HepG2 (cell line): Measurements from ENCODE around the gene RBPMS2. TPM values are rescaled to one million over a fixed set of nuclear protein-coding genes. Genes with fewer than 3 reads are reported as not detected.

Source experiments
- ATAC-seq: fragments of 200-7000 bp; cut with Tn5 transposase; 3 replicates; pipeline ENCODE4 v1.9.1; 2020; ENCODE audit warnings: mild to moderate bottlenecking, moderate library complexity
- BruUV-seq: library from RNA; stranded (reverse); fragments of 400-500 nt; replicated peaks from 2 replicates; lab custom pipeline; 2021; lab: Mats Ljungman, UMichigan
- CTCF ChIA-PET: fragments of 300-600 bp; formaldehyde crosslinking; extraction: SDS; loops from one replicate; lab custom pipeline; 2021; ENCODE audit warnings: low total read pairs, inconsistent platforms, low intra/inter-chr PET ratio; lab: Yijun Ruan, JAX
- POLR2A ChIA-PET: fragments of 350-600 bp; sonication (Branson Sonifier 250); formaldehyde crosslinking; loops from one replicate; lab custom pipeline; 2020; ENCODE audit warnings: antibody characterized with exemption, inconsistent platforms; lab: Yijun Ruan, JAX
- DNase-seq: peaks from one replicate; pipeline ENCODE4 v3.0.0-alpha.2; 2015; ENCODE audit warnings: low spot score
- FAIRE-seq: peaks from 3 replicates; lab custom pipeline; 2011; peaks lifted over from hg19 to GRCh38; lab: Jason Lieb, UNC
- H2AFZ ChIP-seq: one replicate; pipeline ENCODE4 v1.6.1; 2011; ENCODE audit warnings: low read length, inconsistent platforms
- H3K27ac ChIP-seq: fragments of 300-600 bp; 3 replicates; pipeline ENCODE4 v1.8.0; 2011; ENCODE audit warnings: mixed run types, mild to moderate bottlenecking, mixed read lengths, low read length, inconsistent platforms; ENCODE audit not compliant: insufficient read depth; ENCODE audit errors: extremely low read length
- H3K27me3 ChIP-seq, 2 experiments: fragments of 200-600 bp in 1 of 2; 2 replicates in 1 of 2; 3 replicates in 1 of 2; pipeline versions ENCODE4 v1.6.0 to v1.8.0; 2011; ENCODE audit warnings: low read length in 2 of 2, mild to moderate bottlenecking in 2 of 2, moderate library complexity in 2 of 2, inconsistent platforms in 1 of 2; ENCODE audit not compliant: insufficient read depth in 2 of 2, control insufficient read depth in 1 of 2
- H3K36me3 ChIP-seq, 2 experiments: fragments of 200-600 bp in 1 of 2; replicated peaks in 1 of 2; 2 replicates in 1 of 2; 3 replicates in 1 of 2; pipeline versions ENCODE4 v1.5.1 to v1.8.0; 2011; ENCODE audit warnings: low read length in 2 of 2, inconsistent platforms in 1 of 2; ENCODE audit not compliant: insufficient read depth in 2 of 2, control insufficient read depth in 1 of 2
- H3K4me1 ChIP-seq: 2 replicates; pipeline ENCODE4 v1.5.1; 2012; ENCODE audit warnings: low read length, inconsistent platforms; ENCODE audit not compliant: insufficient read depth
- H3K4me2 ChIP-seq: 2 replicates; pipeline ENCODE4 v1.6.0; 2011; ENCODE audit warnings: low read depth, low read length, inconsistent platforms
- H3K4me3 ChIP-seq, 3 experiments: fragments of 200-600 bp in 1 of 3; sonication (generic), shearing (Covaris generic) in 1 of 3; replicated peaks in 1 of 3; 2 replicates each; pipeline ENCODE4 v1.5.1; 2011 to 2016; ENCODE audit warnings: low read length in 3 of 3, inconsistent platforms in 2 of 3, low read depth in 2 of 3, mild to moderate bottlenecking in 2 of 3, control low read depth in 1 of 3, mixed read lengths in 1 of 3; ENCODE audit not compliant: insufficient read depth in 1 of 3
- H3K79me2 ChIP-seq: one replicate; pipeline ENCODE4 v1.6.1; 2011; ENCODE audit warnings: low read length, inconsistent platforms; ENCODE audit not compliant: insufficient read depth
- H3K9ac ChIP-seq: 2 replicates; pipeline ENCODE4 v1.6.0; 2011; ENCODE audit warnings: mild to moderate bottlenecking, low read depth, low read length, inconsistent platforms; ENCODE audit not compliant: insufficient read depth
- H3K9me3 ChIP-seq: 2 replicates; pipeline ENCODE4 v1.5.1; 2012; ENCODE audit warnings: mild to moderate bottlenecking, low read length
- H4K20me1 ChIP-seq: 2 replicates; pipeline ENCODE4 v1.6.0; 2011; ENCODE audit warnings: inconsistent platforms, mild to moderate bottlenecking, low read length, moderate library complexity; ENCODE audit not compliant: insufficient read depth
- HNF1B ChIP-seq: sonication (generic); formaldehyde crosslinking; IDR thresholded peaks from 2 replicates; pipeline ENCODE4 v1.5.1; 2020; ENCODE audit warnings: mild to moderate bottlenecking, moderate library complexity, missing genetic modification reagents
- MTA1 ChIP-seq: sonication (generic); formaldehyde crosslinking; IDR thresholded peaks from 2 replicates; pipeline ENCODE4 v1.4.0; 2020; ENCODE audit warnings: missing genetic modification reagents, mild to moderate bottlenecking, borderline replicate concordance
- NR2C2 ChIP-seq: sonication (generic); formaldehyde crosslinking; IDR thresholded peaks from 2 replicates; pipeline ENCODE4 v1.4.0; 2020; ENCODE audit warnings: missing genetic modification reagents, mild to moderate bottlenecking, moderate library complexity, borderline replicate concordance
- SNAPC5 ChIP-seq: sonication (generic); formaldehyde crosslinking; IDR thresholded peaks from 2 replicates; pipeline ENCODE4 v1.8.1; 2023; ENCODE audit warnings: mild to moderate bottlenecking, missing genetic modification reagents, borderline replicate concordance
- SSRP1 ChIP-seq: IDR thresholded peaks from 2 replicates; pipeline ENCODE4 v1.6.1; 2016; ENCODE audit warnings: control low read depth
- TBL1XR1 ChIP-seq: fragments of 150-350 bp; IDR thresholded peaks from 2 replicates; pipeline ENCODE4 v1.6.1; 2014; ENCODE audit warnings: borderline replicate concordance, low read length; ENCODE audit not compliant: partially characterized antibody
- TBX2 ChIP-seq: sonication (generic); formaldehyde crosslinking; IDR thresholded peaks from 2 replicates; pipeline ENCODE4 v1.5.0; 2020; ENCODE audit warnings: missing genetic modification reagents, mild to moderate bottlenecking, borderline replicate concordance
- ZBTB3 ChIP-seq: sonication (generic); formaldehyde crosslinking; IDR thresholded peaks from 2 replicates; pipeline ENCODE4 v1.4.0; 2020; ENCODE audit warnings: low read depth, mild to moderate bottlenecking, moderate library complexity, missing genetic modification reagents, borderline replicate concordance
- ZBTB37 ChIP-seq: sonication (generic); formaldehyde crosslinking; IDR thresholded peaks from 2 replicates; pipeline ENCODE4 v1.4.0; 2020; ENCODE audit warnings: mild to moderate bottlenecking, missing genetic modification reagents
- ZFP37 ChIP-seq: sonication (generic); formaldehyde crosslinking; IDR thresholded peaks from 2 replicates; pipeline ENCODE4 v1.4.0; 2020; ENCODE audit warnings: missing genetic modification reagents, borderline replicate concordance
- ZNF160 ChIP-seq: sonication (generic); formaldehyde crosslinking; IDR thresholded peaks from 2 replicates; pipeline ENCODE4 v1.8.0; 2022; ENCODE audit warnings: mild to moderate bottlenecking, inconsistent platforms, missing genetic modification reagents
- ZNF260 ChIP-seq: sonication (generic); formaldehyde crosslinking; IDR thresholded peaks from 2 replicates; pipeline ENCODE4 v1.4.0; 2020; ENCODE audit warnings: missing genetic modification reagents, low read depth, mild to moderate bottlenecking, borderline replicate concordance
- WGBS: methylation state at CpG from one replicate; pipeline ENCODE4 v1.1.6; 2017; ENCODE audit warnings: low lambda C conversion rate; 5-methylcytosine and 5-hydroxymethylcytosine counted together
- in situ Hi-C: cut with HindIII; loops from 2 replicates; pipeline ENCODE4 v1.10.0; 2017; ENCODE audit warnings: low pct_unique_long_range_greater_than_20kb; ENCODE audit not compliant: extremely low pct_ligation_motif_present
- intact Hi-C: fragments of 100-400 bp; cut with micrococcal nuclease; formaldehyde crosslinking; loops from one replicate; pipeline ENCODE4 v1.10.0; 2022; ENCODE audit not compliant: unreplicated experiment
- polyA plus RNA-seq, 8 experiments: library from polyadenylated mRNA; depleted of rRNA in 3 of 8; stranded (reverse) in 7 of 8; unstranded in 1 of 8; fragments of >200 nt; fragmentation: Illumina TruSeq in 4 of 8; extraction: Trizol in 4 of 8; gene quantifications; 2 replicates each; pipeline versions ENCODE4 v1.2.1 to v1.2.3, GENCODE V29; 2011 to 2016; ENCODE audit warnings: low read depth in 4 of 8, missing spikeins in 1 of 8, mixed read lengths in 1 of 8; ENCODE audit not compliant: insufficient read depth in 1 of 8
- total RNA-seq, 5 experiments: library from RNA; depleted of rRNA; stranded (reverse); fragments of >200 nt; fragmentation: Illumina TruSeq; extraction: Trizol; gene quantifications; 2 replicates each; pipeline ENCODE4 v1.2.3, GENCODE V29; 2016; ENCODE audit warnings: low read depth in 1 of 5

RBPMS2 gene
- total and polyA plus RNA-seq, 2 of the 13 experiments (the other 11 are each of a cell fraction or from before 2014, with no cell fraction given), result 0.08 TPM; not detected in 1

- WGBS, result 94% methylated on average over 6 of the region's 6 CpGs
- Histone ChIP-seq H3K4me1 (peaks cover 45% of the 10 kb centered on the region), H3K4me2 (no peak overlapping the region), H2AFZ (no peak overlapping the region), H3K9ac (no peak overlapping the region), H3K9me3 (no peaks in the 10 kb centered on the region), H3K4me3 (no peak overlapping the region), H3K79me2 (peaks cover 21% of the 10 kb centered on the region), H3K27me3 (no peaks in the 10 kb centered on the region), H4K20me1 (peaks cover 8% of the 10 kb centered on the region), H3K27ac (no peak overlapping the region), H3K36me3 (peaks cover 0 to 16% of the 10 kb centered on the region in 2 experiments; a peak in 3 of 5 replicates)
- ATAC-seq (no peak), FAIRE-seq (no peak), DNase-seq (no peak)
- CTCF ChIA-PET, result no interaction called here
- POLR2A ChIA-PET, result no interaction called here
- no peak for TF ChIP-seq ZBTB3
- no peak for TF ChIP-seq MTA1 (CRISPR knock-in tag)
- no peak for TF ChIP-seq ZNF160
- no peak for TF ChIP-seq ZFP37 (CRISPR knock-in tag)
- TF ChIP-seq SNAPC5 (CRISPR knock-in tag), result no peak
- TF ChIP-seq ZBTB37, result no peak
- TF ChIP-seq SSRP1 (CRISPR knock-in tag), result no peak
- no peak for TF ChIP-seq TBL1XR1
- TF ChIP-seq TBX2 (CRISPR knock-in tag), result no peak
- TF ChIP-seq ZNF260 (CRISPR knock-in tag), result no peak
- TF ChIP-seq NR2C2 (CRISPR knock-in tag), result no peak
- no peak for TF ChIP-seq HNF1B
- BruUV-seq, result no TSS peak
- in situ Hi-C loops, result loop anchor here (25.0 kb wide), 1 partner anchor 483 kb away; no protein-coding TSS in a partner anchor
- intact Hi-C loops, result no loop called here
Observed at GRCh38 chr15:64695561-64695992, 79.8 kb downstream of the RBPMS2 start.
